Upper lobe of left lung (tissue), 4 donors: ENCODE results near the gene SPRED3.

ENCODE experiments used
- POLR2A ChIP-seq, 4 donors: fragments of 450-650 bp; IDR thresholded peaks; one replicate each; pipeline ENCODE4 v1.5.1; 2016 to 2017; ENCODE audit warnings: antibody characterized with exemption in 4 of 4, mild to moderate bottlenecking in 2 of 4
- POLR2AphosphoS5 ChIP-seq, 2 donors: sonication (generic); formaldehyde crosslinking; IDR thresholded peaks; one replicate each; pipeline ENCODE4 v1.5.1; 2017; ENCODE audit warnings: antibody characterized with exemption in 2 of 2
- TF ChIP-seq, protein P1 (sequence below), 6 experiments: fragments of 450-650 bp in 4 of 6; fragments of 200-600 bp in 2 of 6; sonication (generic) in 2 of 6; IDR thresholded peaks; one replicate each; pipeline ENCODE4 v1.5.1; 2016 to 2019; ENCODE audit warnings: antibody characterized with exemption in 6 of 6

DNA sequence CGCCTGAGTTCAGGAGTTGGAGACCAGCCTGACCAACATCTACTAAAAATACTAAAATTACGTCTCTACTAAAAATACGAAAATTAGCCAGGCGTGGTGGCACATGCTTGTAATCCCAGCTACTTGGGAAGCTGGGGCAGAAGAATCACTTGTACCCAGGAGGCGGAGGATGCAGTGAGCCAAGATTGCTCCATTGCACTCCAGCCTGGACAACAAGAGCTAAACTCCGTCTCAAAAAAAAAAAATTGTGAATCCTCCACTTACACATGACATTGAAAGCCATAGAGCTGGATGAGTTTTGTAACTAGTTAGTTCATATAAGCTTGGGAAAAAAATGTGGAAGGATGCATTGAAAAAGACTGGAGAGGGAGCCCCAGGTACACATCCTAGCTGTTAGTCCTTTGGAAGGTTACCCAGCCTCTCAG is 14.6 kb upstream of the SPRED3 start:
- TF ChIP-seq POLR2A (IDR thresholded peaks at IDR 0.05) (no peak), POLR2AphosphoS5 (IDR thresholded peaks at IDR 0.05) (no peak)
- TF ChIP-seq, protein P1, sequence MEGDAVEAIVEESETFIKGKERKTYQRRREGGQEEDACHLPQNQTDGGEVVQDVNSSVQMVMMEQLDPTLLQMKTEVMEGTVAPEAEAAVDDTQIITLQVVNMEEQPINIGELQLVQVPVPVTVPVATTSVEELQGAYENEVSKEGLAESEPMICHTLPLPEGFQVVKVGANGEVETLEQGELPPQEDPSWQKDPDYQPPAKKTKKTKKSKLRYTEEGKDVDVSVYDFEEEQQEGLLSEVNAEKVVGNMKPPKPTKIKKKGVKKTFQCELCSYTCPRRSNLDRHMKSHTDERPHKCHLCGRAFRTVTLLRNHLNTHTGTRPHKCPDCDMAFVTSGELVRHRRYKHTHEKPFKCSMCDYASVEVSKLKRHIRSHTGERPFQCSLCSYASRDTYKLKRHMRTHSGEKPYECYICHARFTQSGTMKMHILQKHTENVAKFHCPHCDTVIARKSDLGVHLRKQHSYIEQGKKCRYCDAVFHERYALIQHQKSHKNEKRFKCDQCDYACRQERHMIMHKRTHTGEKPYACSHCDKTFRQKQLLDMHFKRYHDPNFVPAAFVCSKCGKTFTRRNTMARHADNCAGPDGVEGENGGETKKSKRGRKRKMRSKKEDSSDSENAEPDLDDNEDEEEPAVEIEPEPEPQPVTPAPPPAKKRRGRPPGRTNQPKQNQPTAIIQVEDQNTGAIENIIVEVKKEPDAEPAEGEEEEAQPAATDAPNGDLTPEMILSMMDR (IDR thresholded peaks at IDR 0.05) = no peak
